Left forelimb (tissue), 1 donor: ENCODE measurements around the gene CENPP.

Source experiments
- DNase-seq: peaks from one replicate; pipeline ENCODE4 v3.0.0-alpha.2; 2018; ENCODE audit warnings: low spot score

CENPP gene

GRCh38 chr9:92313624-92314012 lies 12.1 kb upstream of the CENPP start:
- DNase-seq, result no peak

GRCh38 chr9:92315456-92315855 lies 10.3 kb upstream of the CENPP start:
- no peak for DNase-seq

- no peak for DNase-seq
Measured at GRCh38 chr9:92324431-92324830, 1.3 kb upstream of the CENPP start.

- no peak for DNase-seq
Measured at GRCh38 chr9:92324889-92325268, 874 bp upstream of the CENPP start.

GRCh38 chr9:92325991-92326500 lies 293 bp downstream of the CENPP start:
- DNase-seq, result no peak

- no peak for DNase-seq
Measured at GRCh38 chr9:92327283-92327850, 1.6 kb downstream of the CENPP start.

GRCh38 chr9:92328225-92328624 lies 2.5 kb downstream of the CENPP start:
- no peak for DNase-seq

GRCh38 chr9:92332577-92333281 lies 7.0 kb downstream of the CENPP start:
- DNase-seq, result no peak

GRCh38 chr9:92333282-92333634 lies 7.5 kb downstream of the CENPP start:
- DNase-seq, result no peak

GRCh38 chr9:92341578-92341977 lies 15.8 kb downstream of the CENPP start:
- no peak for DNase-seq

GRCh38 chr9:92342825-92343488 lies 17.2 kb downstream of the CENPP start:
- no peak for DNase-seq

GRCh38 chr9:92345582-92345981 lies 19.8 kb downstream of the CENPP start:
- DNase-seq, result no peak

GRCh38 chr9:92349771-92350739 lies 24.3 kb downstream of the CENPP start:
- no peak for DNase-seq

- DNase-seq, result no peak
Measured at GRCh38 chr9:92350740-92351133, 25.0 kb downstream of the CENPP start.

- DNase-seq, result no peak
Measured at GRCh38 chr9:92353051-92353450, 27.3 kb downstream of the CENPP start.

GRCh38 chr9:92359394-92359995 lies 33.7 kb downstream of the CENPP start:
- DNase-seq, result no peak

GRCh38 chr9:92360083-92360482 lies 34.3 kb downstream of the CENPP start:
- DNase-seq, result no peak

- no peak for DNase-seq
Measured at GRCh38 chr9:92369075-92369474, 43.3 kb downstream of the CENPP start.

GRCh38 chr9:92373167-92373566 lies 47.4 kb downstream of the CENPP start:
- DNase-seq, result no peak

GRCh38 chr9:92377876-92378275 lies 52.1 kb downstream of the CENPP start:
- DNase-seq, result no peak

- DNase-seq, result no peak
Measured at GRCh38 chr9:92378865-92379560, 53.3 kb downstream of the CENPP start.
